Prostate gland (tissue), 2 donors: Measurements from ENCODE around the gene EDARADD.

Experiments used
- CTCF ChIP-seq, 4 experiments: fragments of 200-600 bp in 2 of 4; fragments of 450-650 bp in 2 of 4; sonication (generic) in 2 of 4; IDR thresholded peaks; 1 replicate in 3 of 4; 2 replicates in 1 of 4; pipeline ENCODE4 v1.5.1; 2016 to 2019; ENCODE audit warnings: antibody characterized with exemption in 4 of 4, mild to moderate bottlenecking in 2 of 4, moderate library complexity in 2 of 4
- POLR2A ChIP-seq: fragments of 450-650 bp; IDR thresholded peaks from one replicate; pipeline ENCODE4 v1.6.1; 2016; ENCODE audit warnings: antibody characterized with exemption, mild to moderate bottlenecking

GRCh38 chr1:236377832-236378535 is 16.1 kb upstream of the EDARADD start:
- no peak for TF ChIP-seq CTCF (IDR thresholded peaks at IDR 0.05)
- TF ChIP-seq POLR2A, result no peak
